ENCODE results near the gene PLIN5.

The PLIN5 gene

DNA sequence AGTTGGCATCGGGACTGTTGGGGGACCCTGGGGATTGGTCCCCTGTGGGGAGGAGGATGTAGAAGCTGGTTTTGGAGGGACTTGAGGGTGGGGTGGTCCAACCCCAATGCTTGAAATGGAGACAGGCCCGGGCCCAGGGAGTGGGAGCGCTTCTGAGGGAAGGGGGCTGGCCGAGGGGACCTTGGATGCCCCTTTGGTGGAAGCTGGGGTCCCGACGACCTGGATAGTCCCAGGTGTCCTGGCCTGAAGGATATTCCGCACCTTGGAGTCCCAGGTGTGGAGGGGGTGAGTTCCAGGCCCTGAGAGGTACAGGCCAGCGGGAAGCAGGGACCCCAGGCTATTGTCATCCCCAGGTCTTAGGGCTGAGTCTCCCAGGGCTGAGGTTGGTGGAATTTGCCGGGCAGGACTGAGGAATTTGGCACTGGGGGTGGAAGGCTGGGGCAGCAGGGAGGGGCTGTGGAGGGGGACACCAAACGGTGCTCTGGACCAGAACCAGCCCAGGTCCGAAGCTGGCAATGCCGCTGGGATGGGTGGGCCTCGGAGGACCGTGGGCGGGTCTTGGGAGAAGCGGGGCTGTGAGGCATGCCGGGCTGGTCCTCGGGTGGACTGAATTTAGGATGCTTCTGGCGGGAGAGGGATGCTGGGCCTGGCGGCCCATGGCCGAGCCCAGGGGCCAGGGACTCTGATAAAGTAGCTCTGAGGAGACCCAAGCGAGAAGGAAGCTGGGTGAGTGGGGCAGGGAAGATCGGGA, 61.1 kb downstream of the PLIN5 start:
- in situ Hi-C loops (cut with HindIII; ENCODE audit: low pct_ligation_motif_present, low pct_unique_long_range_greater_than_20kb, low sequenced_read_pairs) = no loop called here
- DNase-seq = no peak

DNA sequence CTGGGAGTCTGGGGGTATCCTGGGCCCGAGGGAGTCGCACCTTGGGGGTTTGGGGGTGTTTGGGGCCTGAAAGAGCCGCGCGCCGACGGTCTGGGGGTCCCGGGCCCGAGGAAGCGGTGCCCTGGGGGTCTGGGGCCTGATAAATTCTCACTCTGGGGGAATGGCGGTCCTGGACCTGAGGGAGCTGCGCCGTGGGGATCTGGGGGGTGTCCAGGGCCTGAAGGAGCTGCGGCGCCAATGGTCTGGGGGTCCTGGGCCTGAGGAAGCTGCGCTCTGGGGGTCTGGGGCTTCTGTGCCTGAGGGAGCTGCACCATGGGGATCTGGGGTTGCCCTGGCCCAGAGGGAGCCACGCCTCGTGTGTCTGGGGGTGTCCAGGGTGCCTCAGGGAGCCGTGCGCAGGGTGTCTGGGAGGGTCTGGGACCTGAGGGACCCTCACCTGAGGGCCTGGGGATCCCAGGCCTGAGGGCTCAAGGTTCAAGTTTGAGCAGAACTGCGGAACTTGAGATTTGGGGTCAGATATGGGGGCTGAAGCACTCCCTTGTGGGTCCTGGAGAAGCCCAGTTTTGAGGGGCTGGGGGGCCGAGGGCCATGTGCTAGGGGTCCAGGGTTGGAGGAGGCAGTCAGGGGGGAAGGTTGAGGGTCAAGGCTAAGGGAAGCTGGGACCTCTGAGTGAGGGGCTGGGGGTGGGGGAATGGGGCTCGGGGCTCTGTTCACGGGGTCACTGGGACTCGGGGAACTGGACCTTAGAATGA, 61.8 kb downstream of the PLIN5 start:
- in situ Hi-C loops (cut with HindIII; ENCODE audit: low pct_ligation_motif_present, low pct_unique_long_range_greater_than_20kb, low sequenced_read_pairs) = no loop called here
- no peak for DNase-seq

Data from ACHN (cell line).